Stimulated activated CD8-positive, alpha-beta memory T cell treated with anti-CD3 and anti-CD28 coated beads, Interleukin-15, amount 100 ng/mL, for 24 hours (primary cell): Measurements from ENCODE around the gene CHRDL2.
"Not testable (repeated sequence)": the region's sequence is repeated elsewhere in the genome, so short reads cannot be mapped to it uniquely, and the experiment has no call there.

ENCODE experiments used
- DNase-seq: peaks from one replicate; pipeline ENCODE4 v3.0.0-alpha.2; 2020; ENCODE audit warnings: low read depth

CHRDL2 gene

DNA sequence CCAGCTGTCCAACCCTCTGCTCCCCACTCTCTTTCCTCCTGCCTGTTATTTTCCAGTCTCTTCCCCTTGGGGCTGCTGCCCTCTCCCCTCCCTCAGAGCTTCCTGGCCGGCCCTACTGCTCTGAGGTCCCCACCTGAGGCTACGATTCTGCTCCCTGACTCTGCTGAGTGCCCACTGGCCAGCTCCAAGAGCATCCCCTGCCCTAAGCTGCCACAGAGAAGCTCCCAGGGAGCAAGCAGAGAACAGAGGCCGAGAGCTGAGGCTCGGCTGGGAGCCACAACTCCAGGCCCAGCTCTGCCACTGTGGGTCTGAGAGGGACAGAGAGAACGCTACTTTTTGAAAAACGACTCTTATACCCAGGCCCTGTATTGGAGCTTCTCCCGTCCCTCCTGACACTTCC lies 61.1 kb downstream of the CHRDL2 start:
- DNase-seq = no peak

GRCh38 chr11:74669211-74670160 lies 61.7 kb downstream of the CHRDL2 start:
- no peak for DNase-seq

DNA sequence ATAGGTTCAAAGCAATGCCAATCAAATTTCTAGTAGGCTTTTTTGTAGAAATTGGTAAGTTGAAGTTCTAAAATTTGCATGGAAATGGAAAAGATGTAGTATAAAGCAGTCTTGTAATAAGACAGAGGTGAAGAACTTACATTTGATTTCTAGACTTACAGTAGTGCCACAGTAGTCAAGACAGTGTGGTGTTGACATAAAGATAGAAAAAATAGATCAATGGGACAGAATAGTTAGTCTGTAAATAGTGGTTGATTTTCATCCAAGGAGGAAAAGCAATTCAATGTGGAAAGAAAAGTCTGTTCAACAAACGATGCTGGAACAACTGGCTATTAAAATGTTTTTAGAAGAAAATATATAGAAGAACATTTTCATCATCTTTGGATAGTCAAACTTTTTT lies 67.9 kb downstream of the CHRDL2 start:
- no peak for DNase-seq

GRCh38 chr11:74662487-74663103 lies 68.6 kb downstream of the CHRDL2 start:
- DNase-seq = no peak

GRCh38 chr11:74659124-74659523 lies 72.1 kb downstream of the CHRDL2 start:
- not testable (repeated sequence) for DNase-seq

DNA sequence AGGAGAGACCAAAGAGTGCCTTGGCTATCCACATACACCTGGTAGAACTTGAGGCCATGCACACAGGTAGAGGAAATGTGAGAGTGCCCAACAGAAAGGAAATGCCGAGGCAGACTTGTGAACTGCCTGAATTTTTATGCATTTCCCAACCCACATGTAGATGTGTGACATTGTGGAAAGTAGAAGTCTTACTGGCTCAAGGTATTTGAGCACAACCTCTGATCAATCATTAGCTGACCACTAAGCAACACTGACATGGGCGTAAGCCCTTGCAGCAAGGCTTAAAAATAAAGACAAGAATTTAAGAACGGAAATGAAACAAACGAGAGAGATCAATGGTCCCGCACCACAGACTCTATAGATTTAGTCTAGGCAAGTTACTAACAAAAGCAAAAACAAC lies 76.2 kb downstream of the CHRDL2 start:
- no peak for DNase-seq

- no peak for DNase-seq
These were observed 80.7 kb downstream of the CHRDL2 start for GRCh38 chr11:74650498-74650897.

- DNase-seq = no peak
These were observed 82.3 kb downstream of the CHRDL2 start for GRCh38 chr11:74648894-74649293.

GRCh38 chr11:74647831-74648230 lies 83.4 kb downstream of the CHRDL2 start:
- DNase-seq = no peak

GRCh38 chr11:74647404-74647803 lies 83.8 kb downstream of the CHRDL2 start:
- DNase-seq = no peak

DNA sequence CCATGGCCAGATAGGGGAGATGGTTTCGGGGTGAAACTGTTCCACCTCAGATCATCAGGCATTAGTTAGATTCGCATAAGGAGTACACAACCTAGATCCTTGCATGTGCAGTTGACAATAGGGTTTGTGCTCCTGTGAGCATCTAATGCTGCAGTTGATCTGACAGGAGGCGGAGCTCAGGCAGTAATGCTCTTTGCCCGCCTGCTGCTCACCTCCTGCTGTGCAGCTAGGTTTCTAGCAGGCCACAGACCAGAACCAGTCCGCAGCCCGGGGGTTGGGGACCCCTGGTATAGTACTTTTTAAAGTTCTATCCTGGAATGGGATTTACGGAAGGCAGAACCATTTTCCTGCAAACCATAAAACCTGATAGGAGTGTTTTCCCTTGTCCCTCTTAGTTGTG lies 84.3 kb downstream of the CHRDL2 start:
- DNase-seq = no peak
